Dendritic cell treated with granulocyte-macrophage colony-stimulating factor and Interleukin-4, amounts not matched to agents 40 ng/mL and 50 ng/mL, for 4 days (primary cell): ENCODE data around the gene WWOX.
"Not testable (repeated sequence)": the region's sequence is repeated elsewhere in the genome, so short reads cannot be mapped to it uniquely, and the experiment has no call there.

Source experiments
- H3K27ac Mint-ChIP-seq: one replicate; pipeline ENCODE4 v1.8.0; 2022; ENCODE audit warnings: mild to moderate bottlenecking, mixed read lengths
- H3K27me3 Mint-ChIP-seq: one replicate; pipeline ENCODE4 v1.8.0; 2022; ENCODE audit warnings: mild to moderate bottlenecking, mixed read lengths
- H3K36me3 Mint-ChIP-seq: one replicate; pipeline ENCODE4 v1.8.0; 2022; ENCODE audit warnings: low read depth, mixed read lengths
- H3K4me1 Mint-ChIP-seq: one replicate; pipeline ENCODE4 v1.8.0; 2022; ENCODE audit warnings: low read depth, mixed read lengths
- H3K4me3 Mint-ChIP-seq: one replicate; pipeline ENCODE4 v1.8.0; 2022; ENCODE audit warnings: mild to moderate bottlenecking, moderate library complexity, mixed read lengths
- H3K9me3 Mint-ChIP-seq: one replicate; pipeline ENCODE4 v1.8.0; 2022; ENCODE audit warnings: mixed read lengths
- intact Hi-C: fragments of 100-400 bp; cut with micrococcal nuclease; formaldehyde crosslinking; loops from one replicate; pipeline ENCODE4 v1.15.0; 2022

The WWOX gene

GRCh38 chr16:78500659-78501270 is 401.3 kb downstream of the WWOX start:
- H3K4me3 Mint-ChIP-seq: no peak overlapping the region
- intact Hi-C loops: loop anchor here (5.0 kb wide), 1 partner anchor 1102 kb away; the partner anchor contains the start of gene MAF
- H3K4me1 Mint-ChIP-seq: peaks cover 14% of the 10 kb centered on the region
- no peaks in the 10 kb centered on the region for H3K36me3 Mint-ChIP-seq
- H3K27me3 Mint-ChIP-seq: no peaks in the 10 kb centered on the region
- H3K9me3 Mint-ChIP-seq: no peaks in the 10 kb centered on the region
- no peak overlapping the region for H3K27ac Mint-ChIP-seq

- no peaks in the 10 kb centered on the region for H3K27me3 Mint-ChIP-seq
- intact Hi-C loops: loop anchor here (5.0 kb wide), 1 partner anchor 1101 kb away; the partner anchor contains the start of gene MAF
- H3K36me3 Mint-ChIP-seq: no peaks in the 10 kb centered on the region
- peaks cover 5% of the 10 kb centered on the region for H3K4me1 Mint-ChIP-seq
- no peaks in the 10 kb centered on the region for H3K9me3 Mint-ChIP-seq
- no peak overlapping the region for H3K27ac Mint-ChIP-seq
- H3K4me3 Mint-ChIP-seq: no peak overlapping the region
Observed at GRCh38 chr16:78501744-78502143, 402.3 kb downstream of the WWOX start.

- intact Hi-C loops: loop anchor here (5.0 kb wide), 1 partner anchor 1099 kb away; the partner anchor contains the start of gene MAF
Observed at GRCh38 chr16:78502812-78503350, 403.4 kb downstream of the WWOX start.

GRCh38 chr16:78503602-78504001 is 404.1 kb downstream of the WWOX start:
- Mint-ChIP-seq H3K4me1 (peaks cover 5% of the 10 kb centered on the region), H3K36me3 (no peaks in the 10 kb centered on the region), H3K4me3 (no peak overlapping the region), H3K27ac (no peak overlapping the region), H3K27me3 (no peaks in the 10 kb centered on the region), H3K9me3 (no peaks in the 10 kb centered on the region)
- intact Hi-C loops: loop anchor here (5.0 kb wide), 1 partner anchor 1099 kb away; the partner anchor contains the start of gene MAF

More at GRCh38 chr16:78502812-78503350, 403.4 kb downstream of the WWOX start:
- H3K9me3 Mint-ChIP-seq: no peaks in the 10 kb centered on the region
- H3K4me1 Mint-ChIP-seq: peaks cover 5% of the 10 kb centered on the region
- H3K27ac Mint-ChIP-seq: no peak overlapping the region
- no peaks in the 10 kb centered on the region for H3K36me3 Mint-ChIP-seq
- H3K27me3 Mint-ChIP-seq: no peaks in the 10 kb centered on the region
- H3K4me3 Mint-ChIP-seq: no peak overlapping the region

GRCh38 chr16:78504401-78504851 is 405.0 kb downstream of the WWOX start:
- Mint-ChIP-seq H3K27ac (no peak overlapping the region), H3K4me3 (no peak overlapping the region), H3K9me3 (no peaks in the 10 kb centered on the region), H3K4me1 (peaks cover 5% of the 10 kb centered on the region), H3K27me3 (no peaks in the 10 kb centered on the region), H3K36me3 (no peaks in the 10 kb centered on the region)
- intact Hi-C loops: loop anchor here (5.0 kb wide), 1 partner anchor 1098 kb away; the partner anchor contains the start of gene MAF

GRCh38 chr16:78505036-78505435 is 405.6 kb downstream of the WWOX start:
- no peaks in the 10 kb centered on the region for H3K36me3 Mint-ChIP-seq
- H3K4me3 Mint-ChIP-seq: no peak overlapping the region
- peaks cover 5% of the 10 kb centered on the region for H3K4me1 Mint-ChIP-seq
- no peaks in the 10 kb centered on the region for H3K9me3 Mint-ChIP-seq
- no peaks in the 10 kb centered on the region for H3K27me3 Mint-ChIP-seq
- H3K27ac Mint-ChIP-seq: no peak overlapping the region
- intact Hi-C loops: no loop called here

GRCh38 chr16:78505544-78506366 is 406.3 kb downstream of the WWOX start:
- Mint-ChIP-seq H3K36me3 (no peaks in the 10 kb centered on the region), H3K9me3 (no peaks in the 10 kb centered on the region), H3K4me1 (no peaks in the 10 kb centered on the region), H3K27ac (no peak overlapping the region), H3K27me3 (no peaks in the 10 kb centered on the region), H3K4me3 (no peak overlapping the region)
- intact Hi-C loops: no loop called here

GRCh38 chr16:78506367-78507193 is 407.1 kb downstream of the WWOX start:
- intact Hi-C loops: no loop called here
- Mint-ChIP-seq H3K27me3 (no peaks in the 10 kb centered on the region), H3K27ac (no peak overlapping the region), H3K36me3 (no peaks in the 10 kb centered on the region), H3K4me3 (no peak overlapping the region), H3K4me1 (peaks cover 7% of the 10 kb centered on the region), H3K9me3 (no peaks in the 10 kb centered on the region)

- H3K27me3 Mint-ChIP-seq: no peaks in the 10 kb centered on the region
- H3K27ac Mint-ChIP-seq: no peak overlapping the region
- no peaks in the 10 kb centered on the region for H3K36me3 Mint-ChIP-seq
- H3K4me1 Mint-ChIP-seq: peaks cover 7% of the 10 kb centered on the region
- intact Hi-C loops: no loop called here
- H3K9me3 Mint-ChIP-seq: no peaks in the 10 kb centered on the region
- H3K4me3 Mint-ChIP-seq: no peak overlapping the region
Observed at GRCh38 chr16:78507576-78507975, 408.1 kb downstream of the WWOX start.

- Mint-ChIP-seq H3K4me3 (no peak overlapping the region), H3K4me1 (peaks cover 7% of the 10 kb centered on the region), H3K27me3 (no peaks in the 10 kb centered on the region), H3K9me3 (no peaks in the 10 kb centered on the region), H3K27ac (no peak overlapping the region), H3K36me3 (no peaks in the 10 kb centered on the region)
- intact Hi-C loops: no loop called here
Observed at GRCh38 chr16:78509965-78510364, 410.5 kb downstream of the WWOX start.

- Mint-ChIP-seq H3K36me3 (no peaks in the 10 kb centered on the region), H3K4me1 (peaks cover 7% of the 10 kb centered on the region), H3K9me3 (no peaks in the 10 kb centered on the region), H3K27me3 (no peaks in the 10 kb centered on the region), H3K27ac (no peak overlapping the region), H3K4me3 (no peak overlapping the region)
- intact Hi-C loops: no loop called here
Observed at GRCh38 chr16:78510496-78510895, 411.0 kb downstream of the WWOX start.

- Mint-ChIP-seq H3K9me3 (no peaks in the 10 kb centered on the region), H3K27me3 (no peaks in the 10 kb centered on the region), H3K4me3 (no peak overlapping the region), H3K4me1 (peaks cover 7% of the 10 kb centered on the region), H3K27ac (no peak overlapping the region), H3K36me3 (no peaks in the 10 kb centered on the region)
- intact Hi-C loops: no loop called here
Observed at GRCh38 chr16:78513838-78514237, 414.4 kb downstream of the WWOX start.

- H3K27ac Mint-ChIP-seq, intact Hi-C loops, H3K27me3 Mint-ChIP-seq, H3K4me1 Mint-ChIP-seq, H3K4me3 Mint-ChIP-seq, H3K36me3 Mint-ChIP-seq, H3K9me3 Mint-ChIP-seq: not testable (repeated sequence)
Observed at GRCh38 chr16:78514888-78515287, 415.4 kb downstream of the WWOX start.
